K562 (cell line): ENCODE data around the gene TTLL9. TPM values are rescaled to one million over a fixed set of nuclear protein-coding genes. Genes with fewer than 3 reads are reported as not detected.

ENCODE experiments used
- ARID3A ChIP-seq: IDR thresholded peaks from 2 replicates; pipeline ENCODE4 v1.6.1; 2012; ENCODE audit warnings: low read depth, low read length, improper control_type of control experiment, borderline replicate concordance
- CBFB ChIP-seq: sonication (generic); formaldehyde crosslinking; IDR thresholded peaks from 2 replicates; pipeline ENCODE4 v1.4.0; 2020; ENCODE audit warnings: mild to moderate bottlenecking, missing genetic modification reagents
- HOXB6 ChIP-seq: fragments of 250-450 bp; sonication (Bioruptor Pico); IDR thresholded peaks from 2 replicates; pipeline ENCODE4 v1.5.1; 2022; ENCODE audit warnings: mild to moderate bottlenecking, borderline replicate concordance
- IFI16 ChIP-seq: fragments of 250-450 bp; sonication (Bioruptor Pico); IDR thresholded peaks from 2 replicates; pipeline ENCODE4 v2.1.2; 2022; ENCODE audit warnings: mild to moderate bottlenecking, inconsistent platforms
- MNT ChIP-seq, 2 experiments: fragments of 450-650 bp; conservative IDR thresholded peaks; 2 replicates each; pipeline ENCODE4 v1.6.1; 2017; ENCODE audit warnings: mild to moderate bottlenecking in 2 of 2, moderate library complexity in 2 of 2
- NFRKB ChIP-seq: fragments of 450-650 bp; IDR thresholded peaks from 2 replicates; pipeline ENCODE4 v1.6.1; 2016; ENCODE audit warnings: low read depth
- NFYB ChIP-seq: IDR thresholded peaks from 2 replicates; pipeline ENCODE4 v1.6.1; 2011; ENCODE audit warnings: mild to moderate bottlenecking, moderate library complexity; ENCODE audit not compliant: insufficient read length; ENCODE audit errors: extremely low read depth
- NR2F6 ChIP-seq: fragments of 450-650 bp; formaldehyde crosslinking; IDR thresholded peaks from 2 replicates; pipeline ENCODE4 v1.4.0; 2020; ENCODE audit warnings: mild to moderate bottlenecking
- SMARCB1 ChIP-seq: IDR thresholded peaks from 2 replicates; pipeline ENCODE4 v1.6.1; 2011; ENCODE audit warnings: improper control_type of control experiment, low read depth; ENCODE audit not compliant: insufficient read length
- UBTF ChIP-seq, 2 experiments: IDR thresholded peaks; 2 replicates each; pipeline ENCODE4 v1.6.1; 2012; ENCODE audit warnings: improper control_type of control experiment in 2 of 2, low read depth in 2 of 2, low read length in 2 of 2, borderline replicate concordance in 1 of 2
- ZNF133 ChIP-seq: fragments of 250-450 bp; sonication (Bioruptor Pico); IDR thresholded peaks from 2 replicates; pipeline ENCODE4 v1.4.0; 2020; ENCODE audit warnings: mild to moderate bottlenecking
- polyA plus RNA-seq, 8 experiments: library from polyadenylated mRNA; depleted of rRNA in 4 of 8; stranded (reverse) in 5 of 8; unstranded in 3 of 8; fragments of >200 nt; fragmentation: Nextera tagmentation in 2 of 8; fragmentation: Illumina TruSeq in 1 of 8; extraction: Ambion mirVana in 2 of 8; extraction: Trizol in 1 of 8; gene quantifications; 2 replicates each; pipeline versions ENCODE4 v1.2.1 to v1.2.3, GENCODE V29; 2011 to 2014; ENCODE audit warnings: inconsistent platforms in 1 of 8, missing spikeins in 1 of 8
- total RNA-seq, 7 experiments: library from RNA; depleted of rRNA in 6 of 7; stranded (reverse); fragments of >200 nt in 6 of 7; fragmentation: Illumina TruSeq in 2 of 7; extraction: Trizol in 2 of 7; gene quantifications; 2 replicates each; pipeline versions ENCODE4 v1.2.1 to v1.2.3, GENCODE V29; 2011 to 2021; ENCODE audit warnings: low replicate concordance in 1 of 7
- TF ChIP-seq, protein P1 (sequence below), 2 experiments: fragments of 450-650 bp; formaldehyde crosslinking in 1 of 2; IDR thresholded peaks; 2 replicates each; pipeline versions ENCODE4 v1.4.0 to v1.6.1; 2014 to 2020; ENCODE audit warnings: mild to moderate bottlenecking in 2 of 2, borderline replicate concordance in 1 of 2, low read depth in 1 of 2

The TTLL9 gene
- total and polyA plus RNA-seq, 9 of the 15 experiments (the other 6 are each of a cell fraction or from before 2014, with no cell fraction given) = 0.06 to 0.07 TPM; not detected in 7

GRCh38 chr20:31949877-31950646, 79.6 kb downstream of the TTLL9 start (continued):
- TF ChIP-seq MNT (conservative IDR thresholded peaks at IDR 0.05) (peak in 1 of 2 experiments; percentile 60; a peak in 1 of 4 replicates), NR2F6 (no peak), NFYB (no peak), UBTF (IDR thresholded peaks at IDR 0.05; ENCODE audit: borderline replicate concordance in 1 of 2, low read depth in 2 of 2, low read length in 2 of 2) (no peak), SMARCB1 (no peak), NFRKB (no peak), ARID3A (peak; percentile 25; the same call in 1 of the 2 replicates), ZNF133 (CRISPR knock-in tag) (no peak), HOXB6 (CRISPR knock-in tag) (no peak), IFI16 (CRISPR knock-in tag) (no peak), CBFB (no peak)
- TF ChIP-seq, protein P1, sequence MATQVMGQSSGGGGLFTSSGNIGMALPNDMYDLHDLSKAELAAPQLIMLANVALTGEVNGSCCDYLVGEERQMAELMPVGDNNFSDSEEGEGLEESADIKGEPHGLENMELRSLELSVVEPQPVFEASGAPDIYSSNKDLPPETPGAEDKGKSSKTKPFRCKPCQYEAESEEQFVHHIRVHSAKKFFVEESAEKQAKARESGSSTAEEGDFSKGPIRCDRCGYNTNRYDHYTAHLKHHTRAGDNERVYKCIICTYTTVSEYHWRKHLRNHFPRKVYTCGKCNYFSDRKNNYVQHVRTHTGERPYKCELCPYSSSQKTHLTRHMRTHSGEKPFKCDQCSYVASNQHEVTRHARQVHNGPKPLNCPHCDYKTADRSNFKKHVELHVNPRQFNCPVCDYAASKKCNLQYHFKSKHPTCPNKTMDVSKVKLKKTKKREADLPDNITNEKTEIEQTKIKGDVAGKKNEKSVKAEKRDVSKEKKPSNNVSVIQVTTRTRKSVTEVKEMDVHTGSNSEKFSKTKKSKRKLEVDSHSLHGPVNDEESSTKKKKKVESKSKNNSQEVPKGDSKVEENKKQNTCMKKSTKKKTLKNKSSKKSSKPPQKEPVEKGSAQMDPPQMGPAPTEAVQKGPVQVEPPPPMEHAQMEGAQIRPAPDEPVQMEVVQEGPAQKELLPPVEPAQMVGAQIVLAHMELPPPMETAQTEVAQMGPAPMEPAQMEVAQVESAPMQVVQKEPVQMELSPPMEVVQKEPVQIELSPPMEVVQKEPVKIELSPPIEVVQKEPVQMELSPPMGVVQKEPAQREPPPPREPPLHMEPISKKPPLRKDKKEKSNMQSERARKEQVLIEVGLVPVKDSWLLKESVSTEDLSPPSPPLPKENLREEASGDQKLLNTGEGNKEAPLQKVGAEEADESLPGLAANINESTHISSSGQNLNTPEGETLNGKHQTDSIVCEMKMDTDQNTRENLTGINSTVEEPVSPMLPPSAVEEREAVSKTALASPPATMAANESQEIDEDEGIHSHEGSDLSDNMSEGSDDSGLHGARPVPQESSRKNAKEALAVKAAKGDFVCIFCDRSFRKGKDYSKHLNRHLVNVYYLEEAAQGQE (IDR thresholded peaks at IDR 0.05; ENCODE audit: borderline replicate concordance) = no peak
- TF ChIP-seq, protein P1 (CRISPR knock-in tag; IDR thresholded peaks at IDR 0.05; ENCODE audit: low read depth) = no peak
